CD4-positive, alpha-beta T cell (primary cell): Measurements from ENCODE around the gene CMC1. TPM values are rescaled to one million over a fixed set of nuclear protein-coding genes. Genes with fewer than 3 reads are reported as not detected.

ENCODE experiments used
- ATAC-seq: fragments of 200-7000 bp; cut with Tn5 transposase; one replicate; pipeline ENCODE4 v1.10.0; 2022; ENCODE audit warnings: mild to moderate bottlenecking; ENCODE audit not compliant: poor library complexity
- CTCF ChIA-PET: fragments of 350-600 bp; sonication (Branson Sonifier 250); formaldehyde crosslinking; loops from one replicate; lab custom pipeline; 2021; ENCODE audit warnings: antibody characterized with exemption, inconsistent platforms; lab: Charles Lee
- POLR2A ChIA-PET: fragments of 350-600 bp; sonication (Branson Sonifier 250); formaldehyde crosslinking; loops from one replicate; lab custom pipeline; 2021; ENCODE audit warnings: antibody characterized with exemption, inconsistent platforms; lab: Charles Lee
- DNase-seq, 14 experiments: peaks; one replicate each; pipeline ENCODE4 v3.0.0-alpha.2; 2013 to 2020; ENCODE audit warnings: mixed read lengths in 2 of 14
- H3K27ac ChIP-seq, 2 donors: one replicate each; pipeline versions ENCODE4 v1.5.1 to v1.7.0; 2013; ENCODE audit warnings: low read length in 2 of 2, low read depth in 1 of 2, mild to moderate bottlenecking in 1 of 2
- H3K27me3 ChIP-seq, 2 experiments: 1 replicate in 1 of 2; 2 replicates in 1 of 2; pipeline versions ENCODE4 v1.6.1 to v1.7.0; 2013; ENCODE audit warnings: low read length in 2 of 2, control low read depth in 1 of 2, mild to moderate bottlenecking in 1 of 2, moderate library complexity in 1 of 2; ENCODE audit not compliant: insufficient read depth in 2 of 2, control insufficient read depth in 1 of 2
- H3K36me3 ChIP-seq: one replicate; pipeline ENCODE4 v1.6.1; 2013; ENCODE audit warnings: low read length, control low read depth; ENCODE audit not compliant: insufficient read depth
- H3K4me1 ChIP-seq: one replicate; pipeline ENCODE4 v1.6.1; 2013; ENCODE audit warnings: low read length, control low read depth; ENCODE audit not compliant: insufficient read depth
- H3K4me3 ChIP-seq: one replicate; pipeline ENCODE4 v1.5.1; 2013; ENCODE audit warnings: mild to moderate bottlenecking, low read length, moderate library complexity
- H3K9me3 ChIP-seq, 2 experiments: 1 replicate in 1 of 2; 2 replicates in 1 of 2; pipeline versions ENCODE4 v1.6.1 to v1.7.0; 2013; ENCODE audit warnings: low read length in 2 of 2, mild to moderate bottlenecking in 2 of 2, control low read depth in 1 of 2, moderate library complexity in 1 of 2; ENCODE audit not compliant: control insufficient read depth in 1 of 2, insufficient read depth in 1 of 2
- H3K27ac Mint-ChIP-seq: one replicate; pipeline ENCODE4 v1.8.0; 2020; ENCODE audit warnings: mixed read lengths
- H3K27me3 Mint-ChIP-seq: one replicate; pipeline ENCODE4 v1.8.0; 2021; ENCODE audit warnings: mixed read lengths
- H3K36me3 Mint-ChIP-seq: one replicate; pipeline ENCODE4 v1.8.0; 2021; ENCODE audit warnings: low read depth, mixed read lengths
- H3K4me1 Mint-ChIP-seq: one replicate; pipeline ENCODE4 v1.8.0; 2021; ENCODE audit warnings: low read depth, mixed read lengths
- H3K4me3 Mint-ChIP-seq: one replicate; pipeline ENCODE4 v1.8.0; 2020; ENCODE audit warnings: mild to moderate bottlenecking, mixed read lengths
- H3K9me3 Mint-ChIP-seq: one replicate; pipeline ENCODE4 v1.8.0; 2020; ENCODE audit warnings: mixed read lengths
- CTCF ChIP-seq: fragments of 200-600 bp; IDR thresholded peaks from one replicate; pipeline ENCODE4 v1.8.0; 2022; ENCODE audit warnings: antibody characterized with exemption, mild to moderate bottlenecking
- intact Hi-C, 2 experiments: fragments of 100-400 bp; cut with DNase I in 1 of 2; cut with micrococcal nuclease in 1 of 2; formaldehyde crosslinking; loops; one replicate each; pipeline versions ENCODE4 v1.15.1 to v1.9.0; 2023 to 2025; cut with DNase I, micrococcal nuclease
- total RNA-seq, 174 experiments: library from RNA in 2 of 174; stranded (reverse) in 2 of 174; gene quantifications; one replicate each; pipeline ENCODE4 v1.2.3 and lab custom pipeline; 2021 to 2026

CMC1 gene
- total RNA-seq, 2 experiments from 2014 or later, result 5.0 to 6.6 TPM

GRCh38 chr3:28262001-28262400 lies 20.6 kb downstream of the CMC1 start:
- Histone ChIP-seq H3K4me1 (no peaks in the 10 kb centered on the region), H3K27me3 (no peaks in the 10 kb centered on the region), H3K27ac (no peak overlapping the region), H3K4me3 (no peak overlapping the region), H3K9me3 (no peaks in the 10 kb centered on the region), H3K36me3 (peaks cover 11% of the 10 kb centered on the region)
- H3K9me3 Mint-ChIP-seq, result no peaks in the 10 kb centered on the region
- DNase-seq, result no peak
- CTCF ChIA-PET, result no interaction called here
- TF ChIP-seq CTCF, result no peak
- peaks cover 27% of the 10 kb centered on the region for H3K4me1 Mint-ChIP-seq
- H3K4me3 Mint-ChIP-seq, result no peak overlapping the region
- ATAC-seq, result no peak
- peaks cover 30% of the 10 kb centered on the region for H3K36me3 Mint-ChIP-seq
- intact Hi-C loops, result no loop called here
- no peak overlapping the region for H3K27ac Mint-ChIP-seq
- no peaks in the 10 kb centered on the region for H3K27me3 Mint-ChIP-seq
- POLR2A ChIA-PET, result no interaction called here

GRCh38 chr3:28265641-28266040 lies 24.2 kb downstream of the CMC1 start:
- Histone ChIP-seq H3K36me3 (peaks cover 25% of the 10 kb centered on the region), H3K27ac (no peak overlapping the region), H3K27me3 (no peaks in the 10 kb centered on the region), H3K4me1 (no peaks in the 10 kb centered on the region), H3K4me3 (no peak overlapping the region), H3K9me3 (peaks cover 0 to 4% of the 10 kb centered on the region in 2 experiments)
- Mint-ChIP-seq H3K36me3 (peaks cover 65% of the 10 kb centered on the region), H3K27me3 (no peaks in the 10 kb centered on the region), H3K9me3 (no peaks in the 10 kb centered on the region), H3K27ac (no peak overlapping the region), H3K4me1 (peaks cover 9% of the 10 kb centered on the region), H3K4me3 (no peak overlapping the region)
- CTCF ChIA-PET, result interaction anchor here (0.9 to 1.2 kb wide), 3 partner anchors 11 to 52 kb away, joined by 3 to 4 read pairs (median 4); no protein-coding TSS in a partner anchor
- intact Hi-C loops, result no loop called here
- POLR2A ChIA-PET, result no interaction called here
- DNase-seq (no peak), ATAC-seq (no peak)
- TF ChIP-seq CTCF, result no peak

- Histone ChIP-seq H3K4me1 (no peaks in the 10 kb centered on the region), H3K27ac (no peak overlapping the region), H3K27me3 (no peaks in the 10 kb centered on the region), H3K4me3 (no peak overlapping the region), H3K36me3 (peaks cover 28% of the 10 kb centered on the region), H3K9me3 (peaks cover 7 to 12% of the 10 kb centered on the region in 2 experiments)
- Mint-ChIP-seq H3K36me3 (peaks cover 82% of the 10 kb centered on the region), H3K27me3 (no peaks in the 10 kb centered on the region), H3K27ac (no peak overlapping the region), H3K4me3 (no peak overlapping the region), H3K9me3 (peaks cover 2% of the 10 kb centered on the region), H3K4me1 (no peaks in the 10 kb centered on the region)
- CTCF ChIA-PET, result interaction anchor here (1.1 kb wide), 1 partner anchor 11 kb away, joined by 3 read pairs; no protein-coding TSS in a partner anchor
- no peak for DNase-seq
- no peak for ATAC-seq
- intact Hi-C loops, result no loop called here
- TF ChIP-seq CTCF, result no peak
- POLR2A ChIA-PET, result no interaction called here
These were observed 26.8 kb downstream of the CMC1 start for GRCh38 chr3:28267984-28268849.
